Activated CD4-positive, alpha-beta T cell treated with anti-CD3 and anti-CD28 coated beads for 48 hours (primary cell): ENCODE results near the gene PPP1R1C.
"Not testable (repeated sequence)": the region's sequence is repeated elsewhere in the genome, so short reads cannot be mapped to it uniquely, and the experiment has no call there.

ENCODE experiments used
- DNase-seq: peaks from one replicate; pipeline ENCODE4 v3.0.0-alpha.2; 2020

PPP1R1C gene, protein sequence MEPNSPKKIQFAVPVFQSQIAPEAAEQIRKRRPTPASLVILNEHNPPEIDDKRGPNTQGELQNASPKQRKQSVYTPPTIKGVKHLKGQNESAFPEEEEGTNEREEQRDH

DNA sequence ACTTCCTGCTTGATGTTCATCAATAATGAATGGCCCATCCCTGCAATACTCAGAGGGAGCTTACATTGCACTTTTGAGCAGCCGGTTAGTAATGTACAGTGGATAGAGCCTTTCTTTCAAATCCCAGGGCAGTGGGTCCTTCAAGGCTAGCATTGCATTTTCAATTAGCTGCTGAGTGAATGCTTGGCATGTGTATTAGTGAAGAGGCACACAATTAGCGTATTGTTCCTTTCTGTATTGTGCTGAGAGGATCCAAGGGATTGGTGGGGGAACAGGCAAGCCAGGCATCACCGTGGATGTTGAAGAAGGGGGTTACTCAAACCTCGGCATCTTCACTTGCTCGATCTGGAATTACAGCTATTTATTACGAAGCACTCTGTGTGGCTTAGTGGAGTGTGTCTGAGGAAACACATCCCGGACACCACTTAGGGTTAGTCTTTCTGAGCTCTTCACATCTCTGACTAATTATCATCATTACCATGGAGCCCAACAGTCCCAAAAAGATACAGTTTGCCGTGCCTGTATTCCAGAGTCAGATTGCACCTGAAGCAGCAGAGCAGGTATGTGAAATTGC is at the start of gene PPP1R1C:
Gene PPP1R1C (plus strand): TSS at position 222 of the 574 bp plus-strand sequence. CDS start 258 bp downstream, at position 480.
- no peak for DNase-seq

DNA sequence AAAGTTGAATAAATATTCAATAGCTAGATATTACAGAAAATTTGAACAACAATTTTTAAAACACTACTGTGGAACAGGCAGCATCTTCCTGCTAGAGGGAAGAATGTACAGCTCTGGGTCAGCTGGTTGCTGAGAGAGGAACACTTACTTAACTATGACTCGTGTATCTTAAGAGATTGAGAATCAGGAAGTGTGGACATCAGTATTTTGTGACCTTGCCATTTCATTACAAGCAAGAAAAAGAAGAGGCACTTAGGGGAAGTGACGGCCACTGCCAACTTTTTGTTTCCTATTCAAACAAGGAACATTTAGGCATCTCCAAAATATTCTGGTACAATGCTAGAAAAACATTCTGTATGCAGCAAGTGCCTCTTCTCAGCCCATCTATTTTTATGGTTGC is 48.2 kb upstream of the PPP1R1C start:
- DNase-seq = no peak

DNA sequence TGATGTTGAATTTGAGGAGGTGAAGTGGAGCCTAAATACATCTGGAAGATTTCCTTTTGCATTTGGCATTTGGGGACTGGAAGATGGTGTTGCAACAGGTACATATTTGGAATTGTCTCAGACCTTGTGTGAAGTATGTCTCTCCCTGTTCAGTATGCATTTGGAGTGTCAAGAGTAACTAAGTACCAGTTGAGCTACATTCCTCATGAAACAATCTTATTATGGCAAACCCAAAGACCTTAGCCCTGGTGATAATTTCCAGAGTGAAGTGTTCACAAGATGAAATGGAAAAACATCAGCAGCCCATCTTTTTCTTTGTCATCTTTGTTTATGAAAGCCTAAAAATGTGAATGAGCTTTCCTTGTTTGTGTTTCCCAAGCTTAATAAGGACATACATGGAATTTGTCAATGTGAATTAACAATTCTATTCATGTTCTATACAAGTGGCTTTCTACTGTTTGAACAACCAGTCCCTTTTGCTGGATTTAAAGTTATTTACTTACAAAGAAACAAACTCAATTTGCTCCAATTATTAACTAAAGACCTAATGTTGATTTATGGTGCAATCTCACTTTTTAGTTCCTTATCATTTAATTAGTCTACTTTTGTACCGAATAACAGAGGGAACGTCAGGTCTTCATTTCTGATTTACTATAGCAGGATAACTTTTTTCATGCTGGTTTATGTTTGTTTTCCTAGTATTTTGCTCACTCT is 42.1 kb upstream of the PPP1R1C start:
- no peak for DNase-seq

DNA sequence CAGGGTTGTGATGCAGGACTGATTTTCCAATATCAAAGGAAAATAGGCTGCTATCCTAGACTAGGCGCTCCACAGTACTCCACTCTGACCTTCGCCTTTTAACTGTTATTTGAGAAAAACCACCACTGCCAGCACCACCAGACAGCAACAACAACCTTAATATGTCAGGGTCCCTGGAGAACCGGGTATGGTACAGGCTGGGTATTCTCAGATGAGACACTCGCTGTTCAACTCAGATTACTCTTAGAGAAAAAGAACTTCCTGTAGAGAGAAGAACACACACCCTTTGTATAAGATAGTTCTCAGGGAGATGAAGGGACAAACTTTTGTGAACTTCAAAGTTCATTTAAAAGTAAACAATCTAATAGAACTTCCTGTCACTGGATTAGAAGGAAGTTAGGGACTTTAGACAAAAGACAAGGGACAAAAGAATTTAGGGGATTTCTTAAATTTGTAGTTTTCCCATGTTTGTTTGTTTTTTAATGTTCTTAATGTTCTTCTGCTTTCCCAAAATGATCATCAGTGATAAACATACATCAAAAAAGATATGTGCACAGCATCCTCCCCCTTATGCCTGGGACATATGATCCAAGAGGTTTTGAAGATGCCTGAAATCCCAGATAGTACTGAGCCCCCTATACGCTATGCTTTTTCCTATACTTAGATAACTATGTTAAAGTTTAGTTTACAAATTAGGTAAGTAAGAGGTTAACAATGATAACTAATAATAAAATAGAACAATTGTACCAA is 41.3 kb upstream of the PPP1R1C start:
- DNase-seq = no peak

DNA sequence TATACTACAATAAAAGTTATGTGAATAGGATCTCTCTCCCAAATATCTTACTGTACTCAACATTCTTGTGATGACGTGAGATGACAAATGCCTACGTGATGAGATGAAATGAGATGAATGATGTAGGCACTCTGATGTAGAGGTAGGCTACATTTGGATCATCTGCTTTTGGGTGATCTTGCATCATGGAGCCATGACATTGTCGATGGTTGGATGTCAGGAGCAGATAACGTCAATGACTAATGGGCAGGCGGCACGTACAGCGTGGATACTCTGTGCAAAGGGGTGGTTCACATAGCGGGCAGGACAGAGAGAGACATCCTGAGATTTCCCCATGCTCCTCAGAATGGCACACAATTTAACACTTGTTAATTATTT is 40.8 kb upstream of the PPP1R1C start:
- DNase-seq = no peak

DNA sequence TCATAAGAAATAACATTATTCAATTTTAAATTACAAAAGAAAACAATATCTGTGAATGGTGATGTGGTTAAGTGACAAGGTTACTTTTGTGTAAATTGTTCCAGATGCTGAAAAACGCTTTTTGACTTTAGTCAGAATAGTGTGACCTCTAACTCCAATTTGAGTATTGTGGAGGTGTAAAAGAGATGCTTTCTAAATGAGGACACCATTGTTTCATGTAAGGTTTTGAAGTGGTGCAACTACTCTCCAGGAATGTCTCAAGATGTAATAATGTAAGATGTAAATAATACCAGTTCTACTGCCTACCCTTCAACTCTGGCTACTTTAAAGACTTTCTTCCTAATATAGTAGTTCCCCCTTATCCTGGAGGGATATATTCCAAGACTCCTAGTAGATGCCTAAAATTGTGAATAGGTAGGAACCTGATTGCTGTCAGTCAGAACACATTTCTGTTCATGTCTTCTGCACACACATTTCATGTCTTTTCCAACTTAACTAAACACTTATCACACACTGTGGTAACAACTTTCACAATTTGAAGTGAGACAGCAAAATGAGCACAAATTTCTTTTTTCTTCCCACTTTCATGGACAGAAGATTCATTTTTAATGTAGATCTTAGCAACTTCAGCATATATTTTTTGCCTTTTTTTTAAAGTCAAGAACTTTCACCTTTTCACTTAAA is 39.1 kb upstream of the PPP1R1C start:
- DNase-seq = no peak

DNA sequence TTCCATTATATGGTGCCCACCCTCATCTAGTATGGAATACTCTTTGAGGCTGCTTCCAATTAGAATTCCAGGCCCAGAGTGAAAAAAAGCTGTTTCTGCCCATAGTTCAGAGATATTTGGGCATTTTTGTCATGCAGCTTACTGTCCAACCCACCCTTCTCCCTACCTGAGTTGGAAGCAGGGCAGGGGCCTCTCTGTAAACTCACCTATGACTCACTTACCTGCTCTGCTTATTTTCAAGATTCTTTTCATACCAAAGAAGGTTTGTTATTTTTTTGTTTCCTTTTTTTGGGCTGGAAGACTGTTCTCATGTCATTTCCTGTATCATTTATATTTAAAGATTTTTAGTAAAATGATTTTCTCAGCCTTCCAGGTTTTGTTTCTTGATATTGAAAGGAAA is 38.4 kb upstream of the PPP1R1C start:
- DNase-seq = no peak

DNA sequence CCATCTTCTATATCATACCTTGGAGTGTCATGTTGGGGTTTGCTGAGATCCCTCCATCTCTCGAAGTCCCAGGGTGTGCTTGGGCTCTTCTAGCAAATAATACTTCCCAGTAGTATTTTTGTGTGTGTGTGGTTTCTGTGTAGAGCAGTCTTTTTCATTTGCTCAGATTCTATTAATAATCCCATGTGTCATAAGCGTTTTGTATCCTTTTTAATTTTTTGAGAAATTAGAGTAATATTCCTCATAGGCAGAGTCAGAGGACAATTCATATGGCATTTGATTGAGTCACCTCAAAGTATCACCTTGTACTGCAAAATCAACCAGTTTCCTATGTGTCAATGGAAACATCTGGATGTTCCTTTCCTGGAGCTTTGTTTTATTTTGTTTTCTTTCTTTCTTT is 37.4 kb upstream of the PPP1R1C start:
- DNase-seq = no peak

DNA sequence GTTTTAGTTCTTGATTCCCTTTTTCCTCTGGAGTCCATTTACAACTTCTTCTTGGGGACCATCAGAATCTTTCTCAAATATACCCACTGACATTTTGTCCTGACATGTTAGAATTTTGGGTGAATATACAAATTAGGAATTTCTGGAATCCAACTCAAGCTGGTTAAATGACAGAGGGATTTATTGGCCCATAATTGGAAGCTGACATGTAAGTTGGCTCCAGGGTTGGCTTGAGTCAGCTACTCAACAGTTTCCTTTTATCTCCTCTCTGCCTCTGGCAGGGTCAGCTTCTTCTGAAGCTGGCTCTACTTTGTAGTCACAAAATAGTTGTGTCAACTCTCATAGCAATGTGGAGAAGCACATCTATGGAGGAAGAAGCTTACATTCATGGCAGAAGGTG is 36.6 kb upstream of the PPP1R1C start:
- no peak for DNase-seq

DNA sequence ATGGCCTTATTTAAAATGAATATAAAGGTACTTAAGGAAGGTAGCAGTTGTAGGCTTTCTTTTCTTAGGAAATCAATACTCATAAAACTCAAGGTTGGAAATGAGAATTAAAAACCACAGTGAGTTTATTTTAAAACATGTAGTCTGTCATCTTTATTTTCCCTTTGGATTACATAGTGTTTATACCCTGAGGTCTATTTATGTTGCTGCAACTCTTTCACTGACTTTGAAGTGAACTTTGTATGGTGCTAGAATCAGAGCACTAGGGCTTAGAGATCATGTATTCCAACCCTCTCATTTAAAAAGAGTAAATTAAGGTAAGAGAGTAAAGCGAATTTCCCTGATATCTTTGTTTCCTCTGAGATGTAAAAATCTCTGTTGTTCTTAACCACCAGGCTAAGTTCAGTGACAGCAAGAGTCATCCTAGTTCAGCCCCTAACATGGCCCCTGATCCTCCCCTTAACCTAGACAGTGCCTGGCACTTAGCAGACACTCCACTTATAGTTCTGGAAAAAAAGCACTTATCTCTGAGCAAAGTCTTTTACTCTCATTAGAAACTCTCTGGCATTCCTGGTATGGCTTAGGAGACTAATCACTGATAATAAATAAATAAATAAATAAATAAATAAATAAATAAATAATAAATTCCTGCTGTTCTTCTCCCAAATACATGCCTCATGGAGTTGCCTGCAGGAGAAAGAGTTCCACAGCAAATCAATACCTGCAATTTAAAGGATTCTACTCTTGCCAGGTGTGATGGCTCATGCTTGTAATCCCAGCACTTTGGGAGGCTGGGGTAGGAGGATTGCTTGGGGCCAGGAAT is 33.0 kb upstream of the PPP1R1C start:
- DNase-seq = no peak

DNA sequence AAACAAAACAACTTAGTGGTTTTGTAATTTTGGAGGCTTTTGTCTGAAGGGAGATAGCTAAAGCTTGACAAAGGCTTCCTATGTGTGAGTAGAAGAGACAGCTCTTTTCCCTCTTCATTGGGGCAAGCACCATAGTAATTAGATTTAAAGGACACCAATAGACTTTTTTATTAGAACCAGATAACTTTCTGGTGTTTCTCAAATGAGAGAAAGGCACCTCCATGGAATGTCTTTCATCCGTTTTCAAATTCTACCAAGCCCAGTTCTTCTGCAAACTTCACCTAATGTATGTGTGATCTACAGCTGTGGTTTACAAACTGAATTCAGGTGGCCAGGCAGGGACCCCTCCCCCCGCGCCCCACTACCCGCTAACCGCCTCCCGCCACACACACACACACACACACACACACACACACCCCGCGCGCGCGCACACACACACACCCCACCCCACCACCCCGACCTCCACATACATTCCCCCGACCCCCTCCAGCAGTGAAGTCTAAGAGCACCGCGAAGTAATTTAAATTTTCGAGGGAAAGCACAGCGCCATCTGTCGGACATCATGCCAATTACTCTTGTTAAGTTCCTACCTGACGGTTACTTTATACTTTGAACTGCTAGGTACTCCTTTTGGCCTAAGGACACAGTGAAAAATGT is 31.6 kb upstream of the PPP1R1C start:
- peak; percentile 74 for DNase-seq

DNA sequence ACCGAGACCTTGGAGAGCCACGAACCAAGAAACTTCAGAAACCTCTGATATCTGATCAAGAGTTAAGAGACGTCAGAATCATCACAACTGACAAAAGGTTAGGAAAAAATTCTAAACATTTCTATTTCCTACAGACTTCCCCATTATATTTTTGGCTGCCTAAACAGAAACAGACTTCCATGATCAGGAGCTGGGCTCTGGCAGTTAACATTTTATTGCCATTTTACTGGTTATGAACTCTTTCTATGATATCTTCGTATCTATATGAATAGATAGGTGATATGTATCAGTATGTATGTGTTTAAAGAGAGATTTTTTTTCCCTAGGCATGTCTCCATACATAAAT is 31.1 kb upstream of the PPP1R1C start:
- DNase-seq = no peak

DNA sequence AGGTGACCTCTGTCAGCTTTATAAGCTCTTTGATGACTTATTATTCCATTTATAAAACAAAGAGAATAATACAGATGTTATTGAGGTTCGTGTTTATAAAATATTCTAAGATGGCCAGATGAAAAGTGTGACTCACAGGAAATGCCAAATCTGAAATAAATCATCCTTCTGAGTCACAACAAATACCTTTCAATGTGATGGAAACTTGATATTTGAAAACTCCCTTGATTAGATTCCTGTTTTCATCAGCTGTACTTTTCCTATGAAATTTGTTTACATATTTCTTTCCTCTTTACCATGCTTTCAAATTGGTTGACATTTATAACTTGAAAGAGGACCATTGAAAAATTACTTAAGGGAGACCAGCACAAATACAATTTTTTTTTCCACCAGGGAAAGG is 30.6 kb upstream of the PPP1R1C start:
- no peak for DNase-seq

DNA sequence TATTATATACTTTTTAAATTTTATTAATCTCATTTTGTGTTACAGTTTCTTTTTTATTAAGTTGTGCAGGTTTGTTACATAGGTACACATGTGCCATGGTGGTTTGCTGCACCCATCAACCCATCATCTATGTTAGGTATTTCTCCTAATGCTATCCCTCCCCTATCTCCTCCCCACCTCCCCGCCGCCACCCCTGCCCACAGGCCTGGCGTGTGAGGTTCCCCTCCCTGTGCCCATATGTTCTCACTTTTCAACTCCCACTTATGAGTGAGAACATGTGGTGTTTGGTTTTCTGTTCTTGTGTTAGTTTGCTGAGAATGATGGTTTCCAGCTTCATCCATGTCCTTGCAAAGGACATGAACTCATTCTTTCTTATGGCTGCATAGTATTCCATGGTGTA is 29.8 kb upstream of the PPP1R1C start:
- DNase-seq = not testable (repeated sequence)

DNA sequence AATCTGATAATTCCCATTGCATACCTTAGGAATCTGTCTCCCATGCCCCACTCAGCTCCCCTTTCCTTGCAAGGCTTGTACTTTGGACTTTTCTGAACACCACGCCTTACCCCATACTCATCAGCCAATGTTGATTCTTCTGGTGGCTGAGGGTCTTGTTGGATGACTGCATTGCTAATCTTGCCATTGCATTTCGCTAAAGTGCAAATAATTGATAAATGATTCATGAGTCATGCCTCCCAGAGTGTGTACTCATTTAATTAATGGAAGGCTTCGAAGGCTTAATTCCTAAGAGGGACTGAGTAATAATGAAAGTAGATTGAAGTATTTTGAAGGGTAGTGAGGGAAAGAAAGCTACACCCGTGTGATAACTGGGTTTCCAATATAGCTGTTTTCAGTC is 28.0 kb upstream of the PPP1R1C start:
- no peak for DNase-seq

DNA sequence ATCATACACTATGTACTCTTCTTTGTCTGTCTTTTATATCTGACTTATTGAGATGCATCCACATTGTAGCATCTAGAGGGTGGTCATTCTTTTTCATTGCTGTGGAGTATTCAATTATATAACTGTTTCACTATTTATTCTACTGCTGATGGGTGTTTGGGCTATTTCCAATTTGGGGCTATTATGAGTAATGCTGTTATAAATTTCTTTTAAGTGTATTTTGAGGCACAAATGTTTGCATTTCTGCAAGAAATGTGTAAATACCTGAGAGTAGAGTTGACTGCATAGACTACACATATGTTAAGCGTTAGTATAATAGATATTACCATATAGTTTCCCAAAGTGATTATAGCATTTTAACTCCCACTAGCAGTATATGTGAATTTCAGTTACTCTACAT is 26.9 kb upstream of the PPP1R1C start:
- DNase-seq = no peak

DNA sequence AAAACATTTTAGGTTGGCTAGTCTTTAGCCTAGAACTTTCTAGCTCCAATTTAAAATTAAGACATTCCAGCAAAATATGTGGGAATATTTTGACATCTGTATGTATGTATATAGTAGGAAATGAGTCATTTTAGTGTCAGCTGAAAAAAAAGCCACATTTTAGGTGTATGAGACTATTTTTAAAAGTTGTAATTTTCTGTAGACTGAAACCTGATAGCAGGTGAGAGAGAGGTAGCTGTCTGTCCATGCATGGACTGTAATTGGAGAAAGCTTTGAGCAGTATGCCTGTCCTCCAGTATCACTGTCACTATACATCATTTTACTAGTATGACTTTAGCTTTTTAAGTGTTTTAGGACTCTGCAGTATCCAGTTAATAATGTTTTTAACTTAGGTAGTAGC is 26.1 kb upstream of the PPP1R1C start:
- DNase-seq = no peak

DNA sequence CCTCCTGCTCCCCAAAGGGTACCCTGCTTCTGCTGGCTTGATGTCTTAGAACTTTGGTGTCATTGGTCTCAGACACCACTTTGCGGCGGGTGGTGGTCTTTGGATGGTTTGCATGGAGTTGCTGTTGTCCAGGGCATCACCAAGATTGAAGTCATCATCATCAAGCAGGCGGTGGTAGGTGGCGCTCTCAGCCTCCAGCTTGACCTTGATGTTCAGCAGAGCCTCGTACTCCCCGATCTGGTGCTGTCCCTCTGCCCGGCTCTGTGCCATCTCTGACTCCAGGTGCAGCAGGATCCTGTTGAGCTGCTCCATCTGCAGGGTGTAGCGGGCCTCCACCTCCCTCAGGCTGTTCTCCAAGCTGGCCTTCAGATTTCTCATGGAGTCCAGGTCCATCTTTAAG is 24.5 kb upstream of the PPP1R1C start:
- DNase-seq = not testable (repeated sequence)

DNA sequence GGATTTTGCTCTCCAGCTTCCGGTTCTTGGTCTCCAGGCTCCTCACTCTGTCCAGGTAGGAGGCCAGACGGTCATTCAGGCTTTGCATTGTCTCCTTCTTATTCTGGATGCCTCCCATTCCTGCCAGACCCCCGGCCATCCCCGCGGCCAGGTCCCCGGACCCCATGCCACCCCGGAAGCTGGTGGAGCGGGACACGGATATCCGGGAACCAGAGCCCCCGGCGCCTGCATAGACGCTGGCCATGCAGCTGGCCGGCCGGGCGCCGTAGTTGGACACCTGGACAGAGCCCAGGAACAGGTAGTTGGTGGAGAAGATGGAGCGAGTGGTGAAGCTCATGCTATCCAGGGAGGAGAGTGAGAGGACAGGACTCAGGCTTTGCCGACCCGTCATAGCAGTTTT is 23.5 kb upstream of the PPP1R1C start:
- no peak for DNase-seq

DNA sequence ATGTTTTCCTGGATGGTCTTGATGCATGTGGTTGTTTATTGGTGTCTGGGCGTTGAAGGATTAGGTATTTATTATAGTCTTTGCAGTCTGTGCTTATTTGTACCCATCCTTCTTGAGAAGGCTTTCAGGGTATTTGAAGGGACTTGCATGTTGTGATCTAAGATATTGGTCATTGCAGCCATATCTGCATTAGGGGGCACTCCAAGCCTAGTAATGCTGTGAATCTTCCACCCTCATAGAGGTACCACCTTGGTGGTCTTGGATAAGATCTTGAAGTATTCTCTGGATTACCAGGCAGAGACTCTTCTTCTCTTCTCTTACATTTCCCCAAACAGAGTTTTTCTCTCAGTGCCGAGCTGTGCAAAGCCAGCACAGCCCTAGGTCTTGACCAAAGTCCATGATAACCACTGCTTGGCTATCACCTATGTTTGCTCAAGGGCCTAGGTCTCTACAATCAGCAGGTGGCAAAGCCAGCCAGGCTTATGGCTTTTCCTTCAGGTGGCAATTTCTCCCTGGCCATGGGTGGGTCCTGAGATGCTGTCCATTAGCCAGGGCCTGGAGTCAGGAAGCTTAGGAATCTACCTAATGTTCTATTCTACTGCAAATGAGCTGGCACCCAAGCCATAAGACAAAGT is 15.4 kb upstream of the PPP1R1C start:
- no peak for DNase-seq

DNA sequence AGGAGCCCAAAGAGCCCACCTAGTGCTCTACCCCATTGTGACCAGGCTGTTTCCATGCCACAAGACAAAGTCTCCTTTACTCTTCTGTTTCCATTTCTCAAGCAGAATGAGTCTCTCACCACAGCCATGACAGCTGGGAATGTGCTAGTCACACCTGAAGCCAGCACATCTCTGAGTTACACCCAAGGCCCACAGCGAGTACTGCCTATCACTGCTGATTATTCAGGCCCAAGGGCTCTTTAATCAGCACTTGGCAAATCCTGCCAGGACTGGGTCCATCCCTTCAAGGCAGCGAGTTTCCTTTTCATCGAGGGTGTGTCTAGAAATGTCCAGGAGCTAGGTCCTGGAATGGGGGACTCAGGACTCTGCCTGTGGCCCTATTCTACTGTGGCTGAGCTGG is 14.6 kb upstream of the PPP1R1C start:
- DNase-seq = no peak
